ENCODE data around the gene CLEC19A.
"Not testable (repeated sequence)": the region's sequence is repeated elsewhere in the genome, so short reads cannot be mapped to it uniquely, and the experiment has no call there.

CLEC19A gene

GRCh38 chr16:19287241-19287640 is 1.7 kb downstream of the CLEC19A start:
- DNase-seq: no peak

GRCh38 chr16:19288872-19289799 is 3.6 kb downstream of the CLEC19A start:
- no peak for DNase-seq

GRCh38 chr16:19289811-19290485 is 4.4 kb downstream of the CLEC19A start:
- no peak for DNase-seq

- DNase-seq: no peak
Measured at GRCh38 chr16:19290860-19291259, 5.3 kb downstream of the CLEC19A start.

GRCh38 chr16:19291475-19291874 is 5.9 kb downstream of the CLEC19A start:
- DNase-seq: peak in 1 of 2 experiments; percentile 24

GRCh38 chr16:19292186-19292585 is 6.7 kb downstream of the CLEC19A start:
- no peak for DNase-seq

- peak; percentile 61 to 62 for DNase-seq
Measured at GRCh38 chr16:19294156-19294649, 8.7 kb downstream of the CLEC19A start.

GRCh38 chr16:19295393-19295792 is 9.9 kb downstream of the CLEC19A start:
- DNase-seq: peak; percentile 36 to 37

GRCh38 chr16:19297454-19297853 is 11.9 kb downstream of the CLEC19A start:
- no peak for DNase-seq

GRCh38 chr16:19299565-19299964 is 14.0 kb downstream of the CLEC19A start:
- no peak for DNase-seq

- DNase-seq: no peak
Measured at GRCh38 chr16:19301931-19302330, 16.4 kb downstream of the CLEC19A start.

GRCh38 chr16:19304750-19305149 is 19.2 kb downstream of the CLEC19A start:
- no peak for DNase-seq

- DNase-seq: no peak
Measured at GRCh38 chr16:19305443-19305842, 19.9 kb downstream of the CLEC19A start.

- no peak for DNase-seq
Measured at GRCh38 chr16:19307587-19308241, 22.2 kb downstream of the CLEC19A start.

- DNase-seq: no peak
Measured at GRCh38 chr16:19308392-19308791, 22.9 kb downstream of the CLEC19A start.

GRCh38 chr16:19309178-19309577 is 23.6 kb downstream of the CLEC19A start:
- no peak for DNase-seq

GRCh38 chr16:19314718-19315425 is 29.3 kb downstream of the CLEC19A start:
- DNase-seq: no peak

GRCh38 chr16:19315889-19316433 is 30.4 kb downstream of the CLEC19A start:
- no peak for DNase-seq

- DNase-seq: no peak
Measured at GRCh38 chr16:19316846-19317245, 31.3 kb downstream of the CLEC19A start.

- not testable (repeated sequence) for DNase-seq
Measured at GRCh38 chr16:19321186-19321585, 35.7 kb downstream of the CLEC19A start.

GRCh38 chr16:19323596-19323995 is 38.1 kb downstream of the CLEC19A start:
- DNase-seq: no peak

- no peak for DNase-seq
Measured at GRCh38 chr16:19328364-19328763, 42.8 kb downstream of the CLEC19A start.
